Activated T-cell treated with anti-CD3 and anti-CD28 coated beads, Interleukin-2, amount 50 U/mL, for 1 hour (primary cell): Measurements from ENCODE around the gene TMED1.
"Not testable (repeated sequence)": the region's sequence is repeated elsewhere in the genome, so short reads cannot be mapped to it uniquely, and the experiment has no call there.

Experiments used
- DNase-seq: peaks from one replicate; pipeline ENCODE4 v3.0.0-alpha.2; 2020

The TMED1 gene

DNA sequence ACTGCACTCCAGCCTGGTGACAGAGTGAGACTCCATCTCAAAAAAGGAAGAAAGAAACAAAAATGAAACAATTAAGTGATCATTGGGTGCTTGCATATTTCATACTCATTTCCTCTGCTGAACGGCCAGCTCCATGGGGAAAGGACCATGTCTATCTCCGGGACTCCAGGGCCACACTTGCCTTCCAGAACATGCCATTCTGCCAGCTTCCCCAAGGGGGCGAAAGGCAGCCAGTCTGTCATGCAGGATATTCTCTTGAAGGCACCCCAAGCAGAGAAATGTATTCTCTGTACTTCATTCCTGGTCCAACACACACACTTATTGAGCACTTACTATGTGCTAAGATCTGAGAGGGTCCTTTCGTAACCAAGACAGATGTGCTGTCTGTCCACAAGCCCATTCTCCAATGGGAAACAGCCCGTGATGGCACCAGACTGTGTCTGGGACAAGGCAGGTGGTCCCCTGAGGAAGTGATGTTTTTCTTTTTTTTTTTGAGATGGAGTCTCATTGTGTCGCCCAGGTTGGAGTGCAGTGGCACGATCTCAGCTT lies 25.2 kb upstream of the TMED1 start:
- DNase-seq, result peak; percentile 34

DNA sequence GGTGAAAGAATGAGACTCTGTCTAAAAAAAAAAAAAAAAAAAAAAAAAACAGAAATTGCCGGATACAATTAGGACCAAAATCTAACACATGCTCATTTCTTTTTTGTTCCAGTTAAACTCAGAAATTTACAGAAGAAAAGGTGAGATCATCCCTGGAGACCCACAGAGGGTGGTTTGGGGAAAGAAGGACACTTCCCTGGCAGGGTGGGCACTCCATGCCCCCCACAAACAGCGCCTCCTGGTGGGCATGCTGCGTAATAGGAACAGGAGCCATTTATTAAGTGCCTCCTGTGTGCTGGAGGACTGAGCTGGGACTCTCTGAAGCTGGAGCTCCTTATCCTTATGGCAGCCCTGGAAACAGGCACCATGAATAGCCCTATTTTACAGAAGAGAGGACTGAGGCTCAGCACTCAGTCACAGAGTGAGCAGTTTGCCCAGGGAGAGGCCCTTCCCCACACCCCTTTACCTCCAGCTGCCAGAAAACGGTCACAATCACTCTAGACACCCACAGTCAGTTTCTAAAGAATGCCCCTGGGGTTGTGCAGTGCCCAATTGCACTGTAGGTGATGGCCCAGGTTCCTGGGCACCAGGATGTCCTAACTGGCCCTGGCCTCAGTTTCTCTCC lies 22.3 kb upstream of the TMED1 start:
- no peak for DNase-seq

DNA sequence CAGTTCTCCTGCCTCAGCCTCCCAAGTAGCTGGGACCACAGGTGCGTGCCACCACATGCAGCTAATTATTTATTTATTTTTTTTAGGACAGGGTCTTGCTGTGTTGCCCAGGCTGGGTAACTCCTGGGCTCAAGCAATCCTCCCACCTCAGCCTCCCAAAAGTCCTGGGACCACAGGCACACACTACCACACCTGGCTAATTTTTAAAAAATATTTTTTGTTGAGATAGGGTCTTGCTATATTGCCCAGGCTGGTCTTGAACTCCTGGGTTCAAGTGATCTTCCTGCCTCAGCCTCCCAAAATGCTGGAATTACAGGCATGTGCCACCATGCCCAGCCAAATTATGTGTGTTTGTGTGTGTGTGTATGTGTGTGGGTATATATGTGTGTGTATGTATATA lies 20.9 kb upstream of the TMED1 start:
- DNase-seq, result not testable (repeated sequence)

DNA sequence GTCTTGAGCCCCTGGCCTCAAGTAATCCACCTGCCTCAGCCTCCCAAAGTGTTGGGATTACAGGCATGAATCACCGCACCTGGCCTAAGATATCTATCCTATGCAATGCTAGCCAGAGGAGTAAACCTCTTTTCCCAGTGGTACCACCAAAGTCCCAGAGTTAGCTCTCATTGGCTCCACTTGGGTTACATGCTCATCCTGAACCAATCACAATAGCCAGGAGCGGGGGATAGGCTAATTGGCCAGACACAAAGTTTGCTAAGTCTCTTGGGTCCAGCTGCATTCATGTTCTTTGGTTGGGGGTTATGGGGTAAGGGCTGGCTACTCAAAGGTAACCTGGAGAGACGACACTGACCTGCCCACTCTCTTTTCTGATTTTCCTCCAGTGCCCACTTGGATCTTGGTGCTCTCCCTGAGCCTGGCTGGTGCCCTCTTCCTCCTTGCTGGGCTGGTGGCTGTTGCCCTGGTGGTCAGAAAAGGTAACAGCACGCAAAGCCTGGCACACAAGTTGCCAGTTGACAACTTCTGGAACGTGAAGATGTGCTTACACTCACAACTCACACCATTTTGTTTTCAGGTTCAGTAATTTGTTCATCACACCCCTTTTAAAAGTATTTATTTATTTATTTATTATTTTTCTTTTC lies 20.0 kb upstream of the TMED1 start:
- DNase-seq, result no peak

DNA sequence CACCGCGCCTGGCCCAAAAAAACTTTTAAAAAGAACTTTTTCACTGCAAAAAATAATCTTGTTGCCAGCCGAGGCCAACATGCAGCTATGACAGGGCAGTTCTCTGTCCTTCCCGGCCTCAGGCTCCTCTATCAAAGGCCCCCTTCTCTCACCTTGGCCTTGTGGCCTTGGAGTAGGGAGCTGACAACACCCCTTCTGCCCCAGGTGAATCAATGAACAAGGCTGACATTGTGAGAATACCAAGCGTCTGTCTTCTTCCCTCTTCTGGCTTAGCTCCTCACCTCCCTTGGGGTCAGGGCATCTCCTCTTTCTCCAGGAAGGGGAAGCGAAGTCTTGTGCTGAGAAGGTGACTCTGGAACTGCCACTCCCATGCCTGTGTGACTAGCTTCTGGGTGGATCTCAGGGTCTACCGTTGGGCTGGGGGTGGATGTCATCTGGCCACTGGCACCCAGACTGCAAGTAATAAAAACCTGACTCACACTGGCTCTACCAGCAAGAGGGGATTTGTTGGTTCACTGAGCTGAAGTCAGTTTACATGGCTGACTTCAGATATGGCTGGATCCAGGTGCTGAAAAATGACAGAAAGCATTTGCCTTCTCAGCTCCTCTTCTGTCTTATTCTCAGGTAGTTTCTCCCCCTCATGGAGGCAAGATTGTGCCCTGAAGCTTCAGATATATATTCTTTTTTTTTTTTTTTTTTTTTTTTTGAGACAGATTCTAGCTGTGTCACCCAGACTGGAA lies 18.5 kb upstream of the TMED1 start:
- DNase-seq, result no peak

DNA sequence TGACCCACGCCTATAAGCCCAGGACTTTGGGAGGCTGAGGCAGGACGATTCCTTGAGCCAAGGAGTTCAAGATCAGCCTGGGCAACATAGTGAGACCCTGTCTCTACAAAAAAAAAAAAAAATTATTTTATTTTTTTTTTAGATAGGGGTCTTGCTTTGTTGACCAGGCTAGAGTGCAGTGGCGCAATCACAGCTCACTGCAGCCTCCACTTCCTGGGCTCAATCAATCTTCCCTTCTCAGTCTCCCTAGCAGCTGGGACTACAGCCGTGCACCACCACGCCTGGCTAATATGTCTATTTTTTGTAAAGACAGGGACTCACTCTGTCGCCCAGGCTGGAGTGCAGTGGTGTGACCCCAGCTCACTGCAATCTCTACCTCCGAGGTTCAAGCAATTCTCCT lies 16.9 kb upstream of the TMED1 start:
- no peak for DNase-seq

DNA sequence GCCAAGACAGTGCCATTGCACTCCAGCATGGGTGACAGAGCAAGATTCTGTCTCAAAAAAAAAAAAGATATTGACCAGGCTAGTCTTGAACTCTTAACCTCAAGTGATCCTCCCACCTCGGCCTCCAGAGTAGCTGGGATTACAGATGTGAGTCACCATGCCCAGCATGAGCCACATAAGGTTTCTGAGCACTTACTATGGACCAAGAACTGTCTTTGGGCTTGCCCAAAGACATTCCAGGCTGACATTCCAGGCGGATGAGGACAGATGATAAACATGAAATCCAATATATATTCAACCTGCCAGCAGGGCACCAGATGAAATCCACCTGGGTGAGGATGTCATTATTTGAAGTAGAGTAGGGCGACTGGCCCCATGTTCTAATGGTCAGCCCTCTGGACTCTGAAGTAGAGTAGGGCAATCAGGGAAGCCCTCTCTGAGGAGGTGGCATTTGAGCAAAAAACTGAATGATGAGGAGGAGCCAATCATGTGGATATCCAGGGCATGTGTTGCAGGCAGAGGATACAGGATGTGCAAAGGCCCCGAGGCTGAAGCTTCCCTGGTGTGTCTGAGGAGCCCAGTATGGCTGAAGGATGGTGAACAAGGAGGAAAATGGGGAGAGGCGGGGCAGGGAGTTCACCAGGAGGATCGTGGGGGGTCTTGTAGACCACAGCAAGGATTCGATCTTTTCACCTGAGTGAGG lies 16.2 kb upstream of the TMED1 start:
- no peak for DNase-seq

DNA sequence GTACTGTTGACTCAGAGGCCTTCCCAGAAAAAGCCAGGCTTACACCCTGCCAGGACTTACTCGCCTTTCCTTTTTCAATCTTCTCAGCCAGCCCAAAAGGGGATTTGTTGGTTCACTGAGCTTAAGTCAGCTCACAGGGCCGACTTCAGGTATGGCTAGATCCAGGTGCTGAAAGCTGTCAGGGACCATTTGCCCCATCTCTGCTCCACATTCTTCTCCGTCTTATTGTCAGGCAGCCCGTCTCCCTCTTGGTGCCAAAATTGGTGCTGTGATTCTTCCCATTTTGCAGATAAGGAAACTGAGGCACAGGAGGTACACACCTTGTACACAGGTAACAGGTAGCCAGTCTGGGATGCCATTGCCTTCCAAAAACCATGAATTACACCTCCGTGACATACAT lies 14.6 kb upstream of the TMED1 start:
- DNase-seq, result no peak

DNA sequence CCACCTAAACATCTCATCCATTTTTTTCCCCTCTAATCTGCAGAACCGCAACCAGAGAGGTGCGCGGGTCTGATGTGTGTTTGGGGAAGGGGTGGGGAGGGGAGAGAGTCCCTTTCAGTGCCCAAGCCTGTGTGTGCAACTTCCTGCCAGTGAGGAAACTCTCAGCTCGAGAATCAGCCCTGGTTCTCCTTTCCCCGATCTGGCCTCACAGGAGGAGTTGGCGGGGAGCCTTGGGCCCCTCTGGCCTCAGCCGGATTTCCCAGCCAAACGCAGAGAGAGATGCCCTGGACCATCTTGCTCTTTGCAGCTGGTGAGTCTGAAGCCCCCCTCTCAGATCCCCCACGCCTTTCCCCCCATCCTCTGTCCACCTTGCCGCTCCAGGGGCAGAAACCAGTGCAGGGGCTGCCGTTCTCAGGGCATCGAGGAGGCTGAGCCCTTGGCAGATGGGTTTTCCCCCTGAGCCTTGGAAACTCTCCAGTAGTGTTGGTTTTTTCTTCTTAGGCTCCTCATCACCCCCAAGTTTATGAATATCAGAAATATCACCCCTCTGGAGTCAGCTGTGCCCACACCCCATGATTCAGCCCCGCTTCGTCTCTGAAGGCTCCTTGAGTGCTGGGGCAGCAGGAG lies 12.3 kb upstream of the TMED1 start, which contains the start of gene C19orf38:
Gene C19orf38, plus strand, starts transcription at position 186 of the 627 bp plus-strand sequence. Its CDS starts 94 bp downstream, at position 280.
- DNase-seq, result no peak

DNA sequence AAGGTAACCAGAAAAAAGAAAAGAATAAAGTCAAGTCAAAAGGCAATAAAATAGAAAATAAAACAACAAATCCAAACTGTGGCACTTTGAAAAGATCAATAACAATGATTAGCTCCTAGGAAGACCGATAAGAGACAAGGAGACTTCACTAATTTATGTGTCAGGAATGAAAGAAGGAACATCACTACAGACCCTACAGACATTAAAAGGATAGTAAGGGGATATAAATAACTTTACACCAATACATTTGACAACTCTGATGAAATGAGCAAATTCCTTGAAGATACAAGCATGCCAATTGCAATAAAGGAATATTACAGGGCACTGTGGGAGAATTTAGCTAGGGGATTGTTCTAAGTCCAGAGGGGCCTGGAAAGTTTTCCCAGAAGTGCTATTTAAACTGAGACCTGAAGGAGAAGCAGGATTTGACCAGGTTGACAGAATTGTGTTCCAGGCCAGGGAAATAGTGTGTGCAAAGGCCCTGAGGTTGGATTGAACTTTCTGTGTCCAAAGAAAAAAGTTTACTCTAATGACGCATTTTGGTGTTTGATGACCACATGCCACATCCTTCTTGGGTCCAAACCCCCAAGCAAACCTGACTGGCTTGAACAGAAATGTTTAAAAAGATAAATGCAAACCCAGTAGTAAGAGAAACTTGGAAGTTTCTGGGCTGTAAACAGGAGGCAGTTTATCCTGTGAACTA lies 10.6 kb upstream of the TMED1 start:
- no peak for DNase-seq

DNA sequence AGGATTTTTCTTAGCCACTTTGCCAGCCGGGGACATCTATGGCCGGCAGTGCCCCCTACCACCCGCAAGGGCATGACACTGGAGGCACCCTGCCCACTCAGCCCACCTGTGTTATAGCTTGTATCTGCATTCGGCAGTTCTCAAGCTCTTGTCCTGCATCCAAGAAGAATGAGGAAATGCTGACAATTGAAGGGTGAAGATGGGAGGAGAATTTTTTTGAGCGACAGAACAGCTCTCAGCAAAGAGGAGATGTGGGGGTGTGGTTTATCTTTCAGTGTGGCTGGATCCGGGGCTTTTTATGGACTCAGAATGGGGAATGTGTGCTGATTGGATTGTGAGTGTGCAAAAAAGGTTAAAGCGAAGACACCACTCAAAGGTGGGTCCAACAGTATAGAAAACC lies 6.8 kb upstream of the TMED1 start:
- no peak for DNase-seq

DNA sequence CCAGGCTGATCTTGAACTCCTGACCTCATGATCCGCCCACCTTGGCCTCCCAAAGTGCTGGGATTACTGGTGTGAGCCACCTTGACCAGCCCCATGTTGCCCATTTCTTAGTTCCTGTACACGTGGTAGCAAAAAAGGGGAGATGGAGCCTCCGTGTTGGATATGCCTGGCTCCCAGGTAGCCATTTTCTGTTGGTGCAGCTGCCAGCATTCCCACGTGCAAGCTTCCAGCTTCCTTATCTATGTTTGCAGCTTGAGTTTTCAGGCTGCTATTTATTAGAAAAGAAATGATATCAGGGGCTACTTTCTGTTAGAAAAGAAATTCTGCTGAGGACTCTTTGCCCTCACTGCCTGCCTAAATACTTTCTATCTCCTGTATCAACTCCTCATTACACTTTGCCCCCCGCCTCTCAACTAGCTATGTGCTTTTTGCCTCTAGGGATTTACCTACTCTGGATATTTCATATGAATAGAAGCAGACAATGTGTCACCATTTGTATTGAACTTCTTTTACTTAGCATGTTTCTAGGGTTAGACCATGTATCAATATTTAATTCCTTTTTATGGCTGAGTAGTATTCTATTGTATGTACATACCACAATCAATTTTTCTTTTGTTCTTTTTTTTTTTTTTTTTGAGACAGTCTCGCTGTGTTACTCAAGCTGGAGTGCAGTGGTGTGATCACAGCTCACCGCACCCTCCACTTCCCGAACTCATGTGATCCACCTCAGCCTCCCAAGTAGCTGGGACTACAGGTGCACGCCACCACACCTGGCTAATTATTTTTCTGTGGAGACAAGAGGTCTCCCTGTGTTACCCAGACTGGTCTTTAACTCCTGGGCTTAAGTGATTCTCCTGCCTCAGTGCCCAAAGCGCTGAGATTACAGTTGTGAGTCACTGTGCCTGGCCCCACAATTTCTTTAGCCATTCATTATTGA lies 3.4 kb upstream of the TMED1 start:
- DNase-seq, result no peak

DNA sequence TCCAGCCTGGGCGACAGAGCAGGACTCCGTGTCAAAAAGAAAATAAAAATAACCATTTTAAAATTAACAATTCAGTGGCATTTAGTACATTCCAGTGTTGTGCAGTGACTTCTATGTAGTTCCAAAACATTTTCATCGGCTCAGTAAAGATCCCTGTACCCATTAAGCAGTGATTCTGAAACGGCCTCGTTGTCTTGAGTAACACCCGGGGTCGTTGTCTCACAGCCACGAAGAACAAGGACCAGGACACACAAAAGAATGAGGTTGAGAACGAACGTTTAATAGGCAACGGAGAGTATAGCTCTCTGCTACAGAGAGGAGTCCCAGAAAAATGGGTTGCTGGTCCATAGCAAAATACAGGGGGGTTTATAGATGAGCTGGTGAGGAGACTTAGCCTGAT lies 2.4 kb upstream of the TMED1 start:
- no peak for DNase-seq

DNA sequence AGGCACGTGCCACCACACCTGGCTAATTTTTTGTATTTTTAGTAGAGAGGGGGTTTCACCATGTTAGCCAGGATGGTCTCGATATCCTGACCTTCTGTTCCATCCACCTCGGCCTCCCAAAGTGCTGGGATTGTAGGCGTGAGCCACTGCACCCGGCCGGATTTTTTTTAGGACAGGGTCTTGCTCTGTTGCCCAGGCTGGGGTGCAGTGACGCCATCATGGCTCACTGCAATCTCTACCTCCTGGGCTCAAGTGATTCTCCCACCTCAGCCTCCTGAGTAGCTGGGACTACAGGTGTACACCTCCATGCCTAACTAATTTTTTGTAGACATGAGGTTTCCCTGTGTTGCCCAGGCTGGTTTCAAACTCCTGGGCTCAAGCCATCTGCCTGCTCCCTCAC lies 1.6 kb upstream of the TMED1 start:
- not testable (repeated sequence) for DNase-seq

DNA sequence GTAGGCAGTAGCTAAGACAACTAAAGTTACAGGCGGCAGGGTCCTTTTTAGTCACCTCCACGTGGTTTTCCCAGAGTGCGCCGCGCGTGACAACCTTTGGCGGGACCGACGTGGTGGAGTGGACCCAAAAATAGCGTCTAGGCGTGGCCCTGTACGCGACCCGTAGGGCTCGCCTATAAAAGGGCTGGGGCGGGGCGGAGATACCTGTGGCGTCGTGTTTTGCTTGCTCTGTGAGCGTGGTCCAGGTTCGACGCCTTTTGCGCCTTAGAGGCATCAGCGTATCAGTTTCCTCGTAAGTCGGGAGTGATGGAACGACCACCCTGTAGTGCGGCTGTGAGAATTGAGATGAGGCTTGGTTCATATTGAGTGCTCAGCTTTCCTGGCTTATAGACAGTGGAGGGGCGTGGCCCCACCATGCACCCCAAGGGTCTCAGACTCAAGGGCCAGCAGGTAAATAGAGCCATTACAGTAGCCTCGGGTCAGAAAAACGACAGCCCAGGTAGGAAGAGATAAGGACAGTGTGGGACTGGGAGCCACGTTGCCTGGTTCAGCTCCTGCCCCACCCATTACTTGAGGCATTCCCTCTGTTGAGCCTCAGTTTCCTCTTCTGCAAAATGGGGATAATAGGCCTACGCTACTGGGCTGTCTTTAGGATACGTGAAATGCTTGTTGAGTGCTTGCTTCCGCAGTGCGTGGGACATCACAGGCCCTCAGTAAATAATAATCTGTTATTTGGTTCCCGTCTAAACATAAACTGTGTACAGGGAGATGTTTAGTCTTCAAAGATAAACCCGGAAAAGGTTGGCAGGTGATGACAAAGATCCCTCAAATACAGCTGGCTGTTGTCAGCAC lies 693 bp upstream of the TMED1 start:
- no peak for DNase-seq

DNA sequence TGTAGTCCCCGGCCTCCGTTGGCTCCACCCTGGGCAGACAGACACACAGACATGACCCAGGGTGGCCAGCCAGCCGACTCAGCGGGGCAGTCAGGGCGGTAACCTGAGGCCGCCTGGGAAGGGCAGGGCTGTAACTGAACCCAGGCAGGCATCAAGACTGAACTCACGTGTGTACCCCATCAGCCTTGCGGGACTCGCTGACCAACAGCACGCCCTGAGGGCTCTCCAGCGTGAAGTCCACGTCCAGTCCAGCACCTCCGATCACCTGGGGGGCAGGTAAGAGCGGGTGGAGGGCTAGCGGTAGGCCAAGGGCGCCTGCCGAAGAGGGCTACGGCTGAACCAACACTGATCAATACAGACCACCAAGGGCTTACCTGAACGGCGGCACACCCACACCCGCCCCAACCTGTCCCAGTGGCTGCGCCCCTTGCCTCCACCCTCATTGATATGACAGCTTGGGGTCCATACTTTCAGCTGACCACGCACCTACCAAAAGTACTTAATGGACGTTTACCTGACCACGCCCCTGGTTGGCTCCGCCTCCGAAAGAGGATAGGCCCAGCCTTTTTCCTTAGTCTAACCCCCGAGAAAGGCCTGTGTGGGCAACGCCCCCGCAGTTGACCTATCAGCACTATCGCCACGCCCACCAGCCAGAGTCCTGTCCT lies 791 bp downstream of the TMED1 start:
- DNase-seq, result no peak

DNA sequence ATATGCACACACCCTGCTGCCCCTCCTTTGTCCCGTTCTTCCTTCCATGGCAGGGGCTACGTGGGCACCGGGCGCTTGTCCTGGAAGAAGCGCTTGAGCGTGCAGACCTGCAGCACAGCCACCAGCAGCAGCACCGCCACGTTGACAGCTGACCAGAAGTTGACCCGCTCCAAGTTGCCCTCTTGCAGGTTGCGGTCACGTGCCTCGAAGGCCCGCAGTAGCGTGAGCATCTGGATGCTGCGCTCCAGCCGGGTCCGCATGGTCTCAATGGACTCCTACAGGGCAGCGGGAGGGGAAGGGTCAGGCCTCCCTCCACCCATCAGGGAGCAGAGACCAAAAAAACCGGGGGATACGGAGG lies 3.1 kb downstream of the TMED1 start:
- DNase-seq, result no peak

DNA sequence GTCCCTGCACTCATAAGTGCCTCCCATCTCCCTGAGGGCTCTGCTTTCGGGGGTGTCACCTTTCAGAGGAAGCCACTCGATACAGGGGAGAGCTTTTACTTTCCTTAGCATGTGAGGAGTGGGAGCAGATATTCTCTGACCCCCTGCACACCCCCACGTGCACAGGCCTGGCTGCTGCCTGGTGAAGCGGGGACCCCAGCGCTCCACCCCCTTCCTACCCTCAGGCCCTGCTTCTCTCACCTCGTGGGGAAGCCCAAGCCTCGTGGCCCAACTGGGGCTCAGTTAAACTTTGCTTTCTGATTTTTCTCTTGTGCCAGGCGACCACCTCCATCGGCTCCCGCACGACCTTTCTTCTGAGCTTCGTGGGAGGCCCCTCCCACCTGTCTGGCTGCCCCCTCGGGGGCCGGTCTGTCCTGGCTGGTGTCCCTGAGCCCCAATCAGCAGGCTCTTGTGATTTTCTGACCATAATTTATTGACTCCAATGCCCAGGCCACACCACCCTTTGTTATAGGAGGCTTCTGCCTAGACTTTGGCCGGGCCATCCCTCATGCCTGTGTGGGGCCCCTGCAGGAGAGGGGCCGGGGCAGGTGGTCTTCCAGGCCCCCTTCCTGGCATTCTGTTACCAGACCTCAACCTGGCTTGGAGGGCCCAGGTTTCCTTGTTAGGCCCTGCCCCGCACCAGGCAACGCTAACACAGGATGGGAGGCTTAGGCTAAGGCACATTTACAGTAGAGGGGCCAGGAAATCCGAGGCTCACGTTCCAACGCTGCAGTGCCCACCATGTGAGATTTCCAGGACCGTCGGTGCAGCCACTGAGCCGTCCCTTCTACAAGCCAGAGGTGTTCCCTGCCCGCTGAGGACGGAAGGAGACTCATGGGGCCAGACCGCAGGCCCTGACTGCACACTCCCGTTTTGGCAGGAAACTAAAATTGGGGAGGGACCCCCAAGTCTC lies 3.7 kb downstream of the TMED1 start:
- no peak for DNase-seq
